Suprapubic skin (tissue), 4 donors: ENCODE results near the gene GMDS. TPM values are rescaled to one million over a fixed set of nuclear protein-coding genes. Genes with fewer than 3 reads are reported as not detected.

Experiments
- DNase-seq, 2 donors: peaks; one replicate each; pipeline ENCODE4 v3.0.0-alpha.2; 2019; ENCODE audit warnings: low spot score in 2 of 2
- H3K27ac ChIP-seq: fragments of 200-600 bp; sonication (generic); one replicate; pipeline ENCODE4 v1.5.1; 2019
- H3K27me3 ChIP-seq: fragments of 200-600 bp; sonication (generic); one replicate; pipeline ENCODE4 v1.5.1; 2019
- H3K36me3 ChIP-seq: fragments of 200-600 bp; sonication (generic); one replicate; pipeline ENCODE4 v1.5.1; 2019
- H3K4me1 ChIP-seq: fragments of 200-600 bp; sonication (generic); one replicate; pipeline ENCODE4 v1.5.1; 2019
- H3K4me3 ChIP-seq: fragments of 200-600 bp; sonication (generic); one replicate; pipeline ENCODE4 v1.5.1; 2019; ENCODE audit warnings: mild to moderate bottlenecking
- H3K9me3 ChIP-seq: fragments of 200-600 bp; sonication (generic); one replicate; pipeline ENCODE4 v1.5.1; 2019
- CTCF ChIP-seq, 2 donors: fragments of 200-600 bp in 1 of 2; fragments of 450-650 bp in 1 of 2; sonication (generic) in 1 of 2; IDR thresholded peaks; one replicate each; pipeline ENCODE4 v1.5.1; 2016 to 2019; ENCODE audit warnings: antibody characterized with exemption in 2 of 2, mild to moderate bottlenecking in 1 of 2, moderate library complexity in 1 of 2
- EP300 ChIP-seq: sonication (generic); formaldehyde crosslinking; IDR thresholded peaks from one replicate; pipeline ENCODE4 v1.6.1; 2017; ENCODE audit warnings: antibody characterized with exemption
- POLR2A ChIP-seq, 2 donors: fragments of 450-650 bp; IDR thresholded peaks; one replicate each; pipeline ENCODE4 v1.6.1; 2017; ENCODE audit warnings: antibody characterized with exemption in 2 of 2, mild to moderate bottlenecking in 2 of 2, moderate library complexity in 2 of 2
- POLR2AphosphoS5 ChIP-seq, 3 donors: sonication (generic); formaldehyde crosslinking; IDR thresholded peaks; one replicate each; pipeline ENCODE4 v1.6.1; 2017; ENCODE audit warnings: antibody characterized with exemption in 3 of 3
- WGBS: methylation state at CpG from one replicate; pipeline ENCODE4 v1.1.5; 2018; 5-methylcytosine and 5-hydroxymethylcytosine counted together
- total RNA-seq, 4 donors: library from RNA; depleted of rRNA; stranded (reverse); fragments of >200 nt; gene quantifications; one replicate each; pipeline ENCODE4 v1.1.0, GENCODE V29; 2016

GMDS gene
- total RNA-seq, 4 donors from 2014 or later: 11.7 to 19.3 (median 13.2) TPM

GRCh38 chr6:2186516-2186915, 58.9 kb downstream of the GMDS start:
- no peak for DNase-seq
- H3K27ac ChIP-seq: no peak overlapping the region
- no peaks in the 10 kb centered on the region for H3K4me1 ChIP-seq
- TF ChIP-seq EP300 (no peak), POLR2AphosphoS5 (IDR thresholded peaks at IDR 0.05) (no peak), POLR2A (IDR thresholded peaks at IDR 0.05) (no peak), CTCF (IDR thresholded peaks at IDR 0.05) (no peak)
- 82% methylated on average over 4 of the region's 4 CpGs for WGBS
- no peaks in the 10 kb centered on the region for H3K9me3 ChIP-seq
- H3K4me3 ChIP-seq: no peak overlapping the region
- no peaks in the 10 kb centered on the region for H3K27me3 ChIP-seq
- H3K36me3 ChIP-seq: no peaks in the 10 kb centered on the region

- H3K27me3 ChIP-seq: no peaks in the 10 kb centered on the region
- H3K4me3 ChIP-seq: no peak overlapping the region
- 77% methylated on average over 2 of the region's 2 CpGs for WGBS
- no peak overlapping the region for H3K27ac ChIP-seq
- H3K36me3 ChIP-seq: no peaks in the 10 kb centered on the region
- TF ChIP-seq POLR2A (IDR thresholded peaks at IDR 0.05) (no peak), EP300 (no peak), CTCF (IDR thresholded peaks at IDR 0.05) (no peak), POLR2AphosphoS5 (IDR thresholded peaks at IDR 0.05) (no peak)
- no peak for DNase-seq
- H3K9me3 ChIP-seq: no peaks in the 10 kb centered on the region
- no peaks in the 10 kb centered on the region for H3K4me1 ChIP-seq
These were observed 59.9 kb downstream of the GMDS start for GRCh38 chr6:2185466-2185865.

GRCh38 chr6:2184700-2185455, 60.5 kb downstream of the GMDS start:
- Histone ChIP-seq H3K9me3 (no peaks in the 10 kb centered on the region), H3K4me1 (no peaks in the 10 kb centered on the region), H3K27me3 (no peaks in the 10 kb centered on the region), H3K36me3 (no peaks in the 10 kb centered on the region), H3K27ac (no peak overlapping the region), H3K4me3 (no peak overlapping the region)
- TF ChIP-seq CTCF (IDR thresholded peaks at IDR 0.05) (no peak), POLR2A (IDR thresholded peaks at IDR 0.05) (no peak), POLR2AphosphoS5 (IDR thresholded peaks at IDR 0.05) (no peak), EP300 (no peak)
- DNase-seq: no peak
- 95% methylated on average over 7 of the region's 7 CpGs for WGBS

- no peak overlapping the region for H3K4me3 ChIP-seq
- H3K27ac ChIP-seq: no peak overlapping the region
- H3K4me1 ChIP-seq: no peaks in the 10 kb centered on the region
- no peak for DNase-seq
- 96% methylated on average over 1 of the region's 1 CpG for WGBS
- H3K9me3 ChIP-seq: no peaks in the 10 kb centered on the region
- H3K27me3 ChIP-seq: no peaks in the 10 kb centered on the region
- no peak for TF ChIP-seq EP300
- no peak for TF ChIP-seq POLR2A (IDR thresholded peaks at IDR 0.05)
- TF ChIP-seq CTCF (IDR thresholded peaks at IDR 0.05): no peak
- no peaks in the 10 kb centered on the region for H3K36me3 ChIP-seq
These were observed 61.7 kb downstream of the GMDS start for GRCh38 chr6:2183752-2184151.

- H3K36me3 ChIP-seq: no peaks in the 10 kb centered on the region
- no peak overlapping the region for H3K4me3 ChIP-seq
These were observed 62.2 kb downstream of the GMDS start for GRCh38 chr6:2183246-2183645.

More at GRCh38 chr6:2183246-2183645, 62.2 kb downstream of the GMDS start:
- Histone ChIP-seq H3K27ac (no peak overlapping the region), H3K4me1 (no peaks in the 10 kb centered on the region), H3K27me3 (no peaks in the 10 kb centered on the region), H3K9me3 (no peaks in the 10 kb centered on the region)
- no peak for DNase-seq
- TF ChIP-seq POLR2A (IDR thresholded peaks at IDR 0.05) (no peak), CTCF (IDR thresholded peaks at IDR 0.05) (no peak), POLR2AphosphoS5 (IDR thresholded peaks at IDR 0.05) (no peak), EP300 (no peak)
